K562 (cell line): Measurements from ENCODE around the gene PRF1. TPM values are rescaled to one million over a fixed set of nuclear protein-coding genes. Genes with fewer than 3 reads are reported as not detected.

Experiments used
- ATAC-seq: fragments of 200-7000 bp; cut with Tn5 transposase; 3 replicates; pipeline ENCODE4 v1.9.1; 2020; ENCODE audit warnings: moderate library complexity
- BruUV-seq: library from RNA; stranded (reverse); fragments of 400-500 nt; replicated peaks from 2 replicates; lab custom pipeline; 2021; lab: Mats Ljungman, UMichigan
- CTCF ChIA-PET: fragments of 300-600 bp; formaldehyde crosslinking; extraction: SDS; loops from one replicate; lab custom pipeline; 2021; ENCODE audit warnings: low intra/inter-chr PET ratio; lab: Yijun Ruan, JAX
- POLR2A ChIA-PET: fragments of 300-600, 350-650 bp; sonication (Branson Sonifier 250); formaldehyde crosslinking; extraction: SDS; loops from one replicate; lab custom pipeline; 2021; ENCODE audit warnings: antibody characterized with exemption, inconsistent platforms; lab: Yijun Ruan, JAX
- DNase-seq, 4 experiments: peaks; one replicate each; pipeline versions ENCODE4 v3.0.0 to v3.0.0-alpha.2; 2011 to 2018; ENCODE audit warnings: low spot score in 3 of 4, mixed read lengths in 3 of 4; ENCODE audit errors: extremely low read depth in 1 of 4
- FAIRE-seq: peaks from 2 replicates; lab custom pipeline; 2011; peaks lifted over from hg19 to GRCh38; lab: Jason Lieb, UNC
- H2AFZ ChIP-seq: 2 replicates; pipeline ENCODE4 v1.6.0; 2011; ENCODE audit warnings: low read depth, low read length, control low read depth, inconsistent platforms
- H3K27ac ChIP-seq: fragments of 200-600 bp; 3 replicates; pipeline ENCODE4 v1.8.0; 2011; ENCODE audit warnings: low read depth, mild to moderate bottlenecking, control low read depth, inconsistent platforms, low read length, moderate library complexity, mixed read lengths; ENCODE audit errors: extremely low read depth
- H3K27me3 ChIP-seq, 2 experiments: fragments of 300-600 bp in 1 of 2; 2 replicates in 1 of 2; 3 replicates in 1 of 2; pipeline versions ENCODE4 v1.6.0 to v1.8.0; 2011; ENCODE audit warnings: inconsistent platforms in 2 of 2, low read length in 2 of 2, mild to moderate bottlenecking in 1 of 2, mixed read lengths in 1 of 2, moderate library complexity in 1 of 2; ENCODE audit not compliant: control insufficient read depth in 2 of 2, insufficient read depth in 2 of 2
- H3K36me3 ChIP-seq: fragments of 300-600 bp; 3 replicates; pipeline ENCODE4 v1.8.0; 2011; ENCODE audit warnings: mild to moderate bottlenecking, low read length, inconsistent platforms; ENCODE audit not compliant: control insufficient read depth, insufficient read depth
- H3K4me1 ChIP-seq, 2 experiments: fragments of 200-600 bp in 1 of 2; replicated peaks in 1 of 2; 2 replicates in 1 of 2; 3 replicates in 1 of 2; pipeline versions ENCODE4 v1.5.1 to v1.8.0; 2011; ENCODE audit warnings: inconsistent platforms in 2 of 2, low read length in 2 of 2, mild to moderate bottlenecking in 1 of 2, mixed read lengths in 1 of 2, moderate library complexity in 1 of 2; ENCODE audit not compliant: control insufficient read depth in 2 of 2, insufficient read depth in 2 of 2
- H3K4me2 ChIP-seq: 2 replicates; pipeline ENCODE4 v1.6.1; 2011; ENCODE audit warnings: low read length, control low read depth, inconsistent platforms, mixed read lengths; ENCODE audit not compliant: insufficient read depth
- H3K4me3 ChIP-seq: fragments of 200-600 bp; sonication (generic), shearing (Covaris generic); 2 replicates; pipeline ENCODE4 v1.5.1; 2016; ENCODE audit warnings: control low read depth, inconsistent platforms
- H3K79me2 ChIP-seq: fragments of 200-600 bp; 3 replicates; pipeline ENCODE4 v1.8.0; 2011; ENCODE audit warnings: low read length, inconsistent platforms; ENCODE audit not compliant: control insufficient read depth, insufficient read depth
- H3K9ac ChIP-seq, 2 experiments: 2 replicates each; pipeline versions ENCODE4 v1.6.0 to v1.6.1; 2011; ENCODE audit warnings: low read depth in 2 of 2, low read length in 2 of 2, control low read depth in 1 of 2, inconsistent platforms in 1 of 2, mild to moderate bottlenecking in 1 of 2, mixed read lengths in 1 of 2; ENCODE audit not compliant: insufficient read depth in 1 of 2
- H3K9me1 ChIP-seq: one replicate; pipeline ENCODE4 v1.6.0; 2011; ENCODE audit warnings: inconsistent platforms, mild to moderate bottlenecking, low read length, moderate library complexity; ENCODE audit not compliant: control insufficient read depth, insufficient read depth
- H3K9me3 ChIP-seq: replicated peaks from 2 replicates; pipeline ENCODE4 v1.5.1; 2011; ENCODE audit warnings: low read depth, low read length, inconsistent platforms; ENCODE audit not compliant: control insufficient read depth, insufficient read depth
- H4K20me1 ChIP-seq: replicated peaks from 2 replicates; pipeline ENCODE4 v1.6.1; 2011; ENCODE audit warnings: low read length, inconsistent platforms, mixed read lengths; ENCODE audit not compliant: control insufficient read depth, insufficient read depth
- ARID1B ChIP-seq: fragments of 450-650 bp; IDR thresholded peaks from 2 replicates; pipeline ENCODE4 v1.6.1; 2016; ENCODE audit warnings: antibody characterized with exemption, mild to moderate bottlenecking, inconsistent platforms
- ATF3 ChIP-seq, 2 experiments: fragments of 450-650 bp in 1 of 2; sonication (generic) in 1 of 2; formaldehyde crosslinking in 1 of 2; IDR thresholded peaks in 1 of 2; conservative IDR thresholded peaks in 1 of 2; 2 replicates each; pipeline versions ENCODE4 v1.6.1 to v1.8.1; 2016 to 2023; ENCODE audit warnings: mild to moderate bottlenecking in 2 of 2, moderate library complexity in 2 of 2, inconsistent platforms in 1 of 2, missing genetic modification reagents in 1 of 2
- CXXC5 ChIP-seq: fragments of 250-450 bp; sonication (Bioruptor Pico); IDR thresholded peaks from 2 replicates; pipeline ENCODE4 v1.8.0; 2022; ENCODE audit warnings: inconsistent platforms, mild to moderate bottlenecking, moderate library complexity
- E2F6 ChIP-seq, 2 experiments: IDR thresholded peaks; 2 replicates each; pipeline ENCODE4 v1.6.1; 2011; ENCODE audit warnings: borderline replicate concordance in 1 of 2, control low read depth in 1 of 2, low read depth in 1 of 2, low read length in 1 of 2, mild to moderate bottlenecking in 1 of 2, mixed read lengths in 1 of 2, moderate library complexity in 1 of 2; ENCODE audit not compliant: insufficient read depth in 1 of 2, insufficient read length in 1 of 2, poor library complexity in 1 of 2, severe bottlenecking in 1 of 2; ENCODE audit errors: extremely low read depth in 1 of 2
- ESRRA ChIP-seq: fragments of 450-650 bp; IDR thresholded peaks from 2 replicates; pipeline ENCODE4 v1.6.1; 2014; ENCODE audit warnings: low read depth, mild to moderate bottlenecking, moderate library complexity, borderline replicate concordance
- GATAD2B ChIP-seq: fragments of 450-650 bp; IDR thresholded peaks from 2 replicates; pipeline ENCODE4 v1.6.1; 2017; ENCODE audit warnings: mild to moderate bottlenecking, borderline replicate concordance
- KLF16 ChIP-seq: IDR thresholded peaks from 2 replicates; pipeline ENCODE4 v1.6.1; 2016; ENCODE audit warnings: antibody characterized with exemption
- L3MBTL2 ChIP-seq: fragments of 450-650 bp; IDR thresholded peaks from 2 replicates; pipeline ENCODE4 v1.6.1; 2016; ENCODE audit warnings: mild to moderate bottlenecking, moderate library complexity
- MBD2 ChIP-seq: sonication (generic); IDR thresholded peaks from 2 replicates; pipeline ENCODE4 v1.6.1; 2016; ENCODE audit warnings: low read depth, borderline replicate concordance
- PHF8 ChIP-seq: fragments of 200-600 bp; sonication (generic); IDR thresholded peaks from 2 replicates; pipeline ENCODE4 v1.6.1; 2012; ENCODE audit warnings: mixed run types, mild to moderate bottlenecking, inconsistent platforms, low read length, moderate library complexity, borderline replicate concordance
- POLR2G ChIP-seq: fragments of 200-400 bp; formaldehyde crosslinking; IDR thresholded peaks from 2 replicates; pipeline ENCODE4 v1.6.1; 2017; ENCODE audit warnings: low read depth, mild to moderate bottlenecking, antibody characterized with exemption, low read length, moderate library complexity
- SRF ChIP-seq, 2 experiments: fragments of 250-450, 450-650 bp in 1 of 2; sonication (Bioruptor Pico) in 1 of 2; sonication (generic) in 1 of 2; formaldehyde crosslinking; IDR thresholded peaks; 2 replicates each; pipeline versions ENCODE4 v1.5.0 to v1.5.1; 2020 to 2022; ENCODE audit warnings: mild to moderate bottlenecking in 1 of 2, missing genetic modification reagents in 1 of 2
- WGBS: fragments of 100-300 bp; shearing (Covaris generic); methylation state at CpG from one replicate; pipeline ENCODE4 v1.1.6; 2016; ENCODE audit warnings: low coverage, mixed read lengths; ENCODE audit not compliant: insufficient coverage; ENCODE audit errors: missing lambda C conversion rate; 5-methylcytosine and 5-hydroxymethylcytosine counted together
- in situ Hi-C: fragments of 300-500 bp; cut with MboI; formaldehyde crosslinking; loops from 4 replicates; pipeline ENCODE4 v1.15.0; 2018; ENCODE audit warnings: inconsistent platforms, mixed read lengths
- intact Hi-C: fragments of 100-400 bp; cut with micrococcal nuclease; formaldehyde crosslinking; loops from 2 replicates; pipeline ENCODE4 v1.14.2; 2022
- polyA plus RNA-seq, 8 experiments: library from polyadenylated mRNA; depleted of rRNA in 4 of 8; stranded (reverse) in 5 of 8; unstranded in 3 of 8; fragments of >200 nt; fragmentation: Nextera tagmentation in 2 of 8; fragmentation: Illumina TruSeq in 1 of 8; extraction: Ambion mirVana in 2 of 8; extraction: Trizol in 1 of 8; gene quantifications; 2 replicates each; pipeline versions ENCODE4 v1.2.1 to v1.2.3, GENCODE V29; 2011 to 2014; ENCODE audit warnings: inconsistent platforms in 1 of 8, missing spikeins in 1 of 8
- total RNA-seq, 7 experiments: library from RNA; depleted of rRNA in 6 of 7; stranded (reverse); fragments of >200 nt in 6 of 7; fragmentation: Illumina TruSeq in 2 of 7; extraction: Trizol in 2 of 7; gene quantifications; 2 replicates each; pipeline versions ENCODE4 v1.2.1 to v1.2.3, GENCODE V29; 2011 to 2021; ENCODE audit warnings: low replicate concordance in 1 of 7
- TF ChIP-seq, protein P1 (sequence below), 3 experiments: fragments of 200-800 bp in 1 of 3; fragments of 250-450 bp in 1 of 3; fragments of 450-650 bp in 1 of 3; sonication (Bioruptor Pico) in 1 of 3; sonication (Bioruptor generic) in 1 of 3; formaldehyde crosslinking in 1 of 3; IDR thresholded peaks; 2 replicates each; pipeline versions ENCODE4 v1.6.1 to v1.8.0; 2016 to 2022; ENCODE audit warnings: mild to moderate bottlenecking in 2 of 3, missing genetic modification characterization in 2 of 3, missing compliant biosample characterization in 1 of 3, moderate library complexity in 1 of 3
- TF ChIP-seq, protein P2 (sequence below): fragments of 250-450 bp; sonication (Bioruptor Pico); IDR thresholded peaks from 2 replicates; pipeline ENCODE4 v1.5.0; 2021

PRF1 gene
- total and polyA plus RNA-seq, 9 of the 15 experiments (the other 6 are each of a cell fraction or from before 2014, with no cell fraction given), result 3.8 to 8.6 (median 6.3) TPM

DNA sequence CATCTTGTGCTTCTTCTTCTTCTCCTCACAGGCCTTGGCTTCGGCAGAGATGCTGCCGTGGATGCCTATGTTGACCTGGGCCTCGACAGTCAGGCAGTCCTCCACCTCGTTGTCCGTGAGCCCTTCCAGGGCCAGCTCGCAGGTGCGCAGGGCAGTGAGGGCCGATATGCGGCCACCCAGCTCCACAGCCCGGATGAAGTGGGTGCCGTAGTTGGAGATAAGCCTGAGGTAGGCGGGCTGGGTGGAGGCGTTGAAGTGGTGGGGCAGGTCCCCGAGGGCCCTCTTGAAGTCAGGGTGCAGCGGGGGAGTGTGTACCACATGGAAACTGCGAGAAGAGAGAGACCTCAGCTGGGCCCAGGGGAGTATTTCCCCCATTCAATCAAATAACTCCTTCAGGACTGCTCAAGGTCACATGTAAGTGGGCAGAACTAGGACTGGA lies 3.7 kb downstream of the PRF1 start:
- ChIA-PET POLR2A (interaction anchor here (0.6 kb wide), 2 partner anchors 116 to 294 kb away, joined by 3 read pairs; no protein-coding TSS in a partner anchor), CTCF (no interaction called here)
- no peak overlapping the region for H3K4me2 ChIP-seq
- no peaks in the 10 kb centered on the region for H3K9me3 ChIP-seq
- ATAC-seq (peak; percentile 4), DNase-seq (peak; percentile 52 to 71 (median 62)), FAIRE-seq (no peak)
- H3K79me2 ChIP-seq, result no peaks in the 10 kb centered on the region; the same call in 2 of the 3 replicates
- peak overlapping the region; percentile 69 for H2AFZ ChIP-seq
- in situ Hi-C loops, result no loop called here
- H4K20me1 ChIP-seq, result no peaks in the 10 kb centered on the region
- WGBS, result 33% methylated on average over 16 of the region's 16 CpGs
- intact Hi-C loops, result no loop called here
- no TSS peak for BruUV-seq
- peaks cover 77 to 86% of the 10 kb centered on the region in 2 experiments for H3K4me1 ChIP-seq
- no peaks in the 10 kb centered on the region for H3K27me3 ChIP-seq
- no peaks in the 10 kb centered on the region for H3K9me1 ChIP-seq
- peak overlapping the region in 1 of 2 experiments; percentile 81; a peak in 2 of 4 replicates for H3K9ac ChIP-seq
- no peaks in the 10 kb centered on the region for H3K36me3 ChIP-seq
- H3K4me3 ChIP-seq, result no peak overlapping the region
- H3K27ac ChIP-seq, result peak overlapping the region; percentile 5; the same call in 1 of the 3 replicates
- TF ChIP-seq POLR2G (peak; percentile 56), E2F6 (IDR thresholded peaks at IDR 0.05; ENCODE audit: borderline replicate concordance in 1 of 2, extremely low read depth in 1 of 2, insufficient read depth in 1 of 2, insufficient read length in 1 of 2, low read depth in 1 of 2, low read length in 1 of 2, poor library complexity in 1 of 2, severe bottlenecking in 1 of 2) (peak in 1 of 2 experiments; percentile 15), SRF (CRISPR knock-in tag; IDR thresholded peaks at IDR 0.05) (no peak), KLF16 (0 out of 2 replicates have a peak, but pooled peaks have one; percentile 44), ATF3 (IDR thresholded peaks at IDR 0.05) (no peak), ATF3 (CRISPR knock-in tag; conservative IDR thresholded peaks at IDR 0.05) (no peak), L3MBTL2 (peak; percentile 73), MBD2 (no peak), ARID1B (peak; percentile 63), GATAD2B (0 out of 2 replicates have a peak, but pooled peaks have one; percentile 45), PHF8 (no peak), CXXC5 (0 out of 2 replicates have a peak, but pooled peaks have one; percentile 23), ESRRA (peak; percentile 77)
- TF ChIP-seq, protein P1, sequence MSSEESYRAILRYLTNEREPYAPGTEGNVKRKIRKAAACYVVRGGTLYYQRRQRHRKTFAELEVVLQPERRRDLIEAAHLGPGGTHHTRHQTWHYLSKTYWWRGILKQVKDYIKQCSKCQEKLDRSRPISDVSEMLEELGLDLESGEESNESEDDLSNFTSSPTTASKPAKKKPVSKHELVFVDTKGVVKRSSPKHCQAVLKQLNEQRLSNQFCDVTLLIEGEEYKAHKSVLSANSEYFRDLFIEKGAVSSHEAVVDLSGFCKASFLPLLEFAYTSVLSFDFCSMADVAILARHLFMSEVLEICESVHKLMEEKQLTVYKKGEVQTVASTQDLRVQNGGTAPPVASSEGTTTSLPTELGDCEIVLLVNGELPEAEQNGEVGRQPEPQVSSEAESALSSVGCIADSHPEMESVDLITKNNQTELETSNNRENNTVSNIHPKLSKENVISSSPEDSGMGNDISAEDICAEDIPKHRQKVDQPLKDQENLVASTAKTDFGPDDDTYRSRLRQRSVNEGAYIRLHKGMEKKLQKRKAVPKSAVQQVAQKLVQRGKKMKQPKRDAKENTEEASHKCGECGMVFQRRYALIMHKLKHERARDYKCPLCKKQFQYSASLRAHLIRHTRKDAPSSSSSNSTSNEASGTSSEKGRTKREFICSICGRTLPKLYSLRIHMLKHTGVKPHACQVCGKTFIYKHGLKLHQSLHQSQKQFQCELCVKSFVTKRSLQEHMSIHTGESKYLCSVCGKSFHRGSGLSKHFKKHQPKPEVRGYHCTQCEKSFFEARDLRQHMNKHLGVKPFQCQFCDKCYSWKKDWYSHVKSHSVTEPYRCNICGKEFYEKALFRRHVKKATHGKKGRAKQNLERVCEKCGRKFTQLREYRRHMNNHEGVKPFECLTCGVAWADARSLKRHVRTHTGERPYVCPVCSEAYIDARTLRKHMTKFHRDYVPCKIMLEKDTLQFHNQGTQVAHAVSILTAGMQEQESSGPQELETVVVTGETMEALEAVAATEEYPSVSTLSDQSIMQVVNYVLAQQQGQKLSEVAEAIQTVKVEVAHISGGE (CRISPR knock-in tag; IDR thresholded peaks at IDR 0.05), result peak in 1 of 3 experiments; percentile 28; a peak in 1 of 6 replicates
- TF ChIP-seq, protein P2, sequence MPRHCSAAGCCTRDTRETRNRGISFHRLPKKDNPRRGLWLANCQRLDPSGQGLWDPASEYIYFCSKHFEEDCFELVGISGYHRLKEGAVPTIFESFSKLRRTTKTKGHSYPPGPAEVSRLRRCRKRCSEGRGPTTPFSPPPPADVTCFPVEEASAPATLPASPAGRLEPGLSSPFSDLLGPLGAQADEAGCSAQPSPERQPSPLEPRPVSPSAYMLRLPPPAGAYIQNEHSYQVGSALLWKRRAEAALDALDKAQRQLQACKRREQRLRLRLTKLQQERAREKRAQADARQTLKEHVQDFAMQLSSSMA, result no peak
